GM21576 (cell line): ENCODE data around the gene MTIF3.
"Not testable (repeated sequence)": the region's sequence is repeated elsewhere in the genome, so short reads cannot be mapped to it uniquely, and the experiment has no call there.

Experiments
- ATAC-seq: cut with Tn5 transposase; IDR thresholded peaks from one replicate; pipeline ENCODE4 v1.9.1; 2021; ENCODE audit warnings: mild to moderate bottlenecking, moderate library complexity; ENCODE audit not compliant: unreplicated experiment

The MTIF3 gene

DNA sequence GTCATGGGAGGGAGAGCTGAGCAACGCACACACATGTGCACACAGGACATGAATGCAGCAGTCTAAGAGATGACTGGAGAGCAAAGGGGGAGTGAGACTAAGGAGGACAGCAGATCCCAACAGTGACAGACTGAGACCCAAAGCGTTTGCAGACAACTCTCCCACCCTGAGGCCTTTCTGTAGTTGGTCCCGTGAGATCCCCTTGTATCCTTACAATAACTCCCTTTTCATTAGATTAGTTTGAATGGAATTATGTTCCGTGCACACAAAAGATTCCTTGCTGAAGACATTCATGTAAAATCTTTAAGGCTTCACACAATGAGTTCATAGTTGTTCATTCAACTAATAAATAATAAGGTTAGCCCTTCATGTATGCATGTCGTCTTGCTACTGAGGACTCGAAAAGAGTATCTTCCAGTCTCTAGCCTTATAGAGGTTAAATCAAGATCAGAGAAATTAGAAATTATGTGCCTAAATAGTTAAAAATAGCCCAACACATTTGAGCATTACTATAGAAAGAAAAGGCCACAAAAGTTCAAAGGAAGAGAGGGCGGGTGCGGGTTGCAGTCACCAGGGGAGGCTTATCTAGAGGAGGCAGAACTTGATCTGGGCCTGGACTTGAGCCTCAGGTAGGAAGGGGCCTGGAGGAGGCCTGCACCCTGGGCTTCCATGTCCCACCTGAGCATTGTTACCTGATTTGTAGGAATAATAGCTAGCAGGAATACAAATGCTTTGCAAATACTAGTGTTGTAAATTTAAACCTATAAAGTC is 29.1 kb downstream of the MTIF3 start:
- no peak for ATAC-seq

GRCh38 chr13:27419328-27419727 is 31.0 kb downstream of the MTIF3 start:
- no peak for ATAC-seq

GRCh38 chr13:27415116-27415515 is 35.2 kb downstream of the MTIF3 start:
- ATAC-seq = no peak

DNA sequence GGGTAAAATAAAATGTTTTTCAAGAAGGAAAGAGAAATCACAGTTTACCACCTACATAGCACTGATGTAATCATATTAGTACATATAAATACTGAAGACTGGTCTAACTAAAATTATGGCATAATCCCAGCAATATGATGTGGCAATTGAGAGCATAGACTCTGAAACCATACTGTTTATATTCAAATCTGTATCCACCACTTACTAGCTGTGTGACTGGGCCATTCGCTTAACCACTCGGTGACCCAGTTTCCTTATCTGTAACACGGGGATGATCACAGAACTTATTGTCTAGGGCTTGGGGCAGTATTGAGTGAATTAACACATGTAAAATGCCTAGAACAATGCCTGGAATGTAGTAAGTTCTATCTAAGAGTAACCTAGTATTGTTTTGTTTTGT is 39.0 kb downstream of the MTIF3 start:
- no peak for ATAC-seq

GRCh38 chr13:27409013-27409412 is 41.4 kb downstream of the MTIF3 start:
- no peak for ATAC-seq

GRCh38 chr13:27408074-27408473 is 42.3 kb downstream of the MTIF3 start:
- no peak for ATAC-seq

DNA sequence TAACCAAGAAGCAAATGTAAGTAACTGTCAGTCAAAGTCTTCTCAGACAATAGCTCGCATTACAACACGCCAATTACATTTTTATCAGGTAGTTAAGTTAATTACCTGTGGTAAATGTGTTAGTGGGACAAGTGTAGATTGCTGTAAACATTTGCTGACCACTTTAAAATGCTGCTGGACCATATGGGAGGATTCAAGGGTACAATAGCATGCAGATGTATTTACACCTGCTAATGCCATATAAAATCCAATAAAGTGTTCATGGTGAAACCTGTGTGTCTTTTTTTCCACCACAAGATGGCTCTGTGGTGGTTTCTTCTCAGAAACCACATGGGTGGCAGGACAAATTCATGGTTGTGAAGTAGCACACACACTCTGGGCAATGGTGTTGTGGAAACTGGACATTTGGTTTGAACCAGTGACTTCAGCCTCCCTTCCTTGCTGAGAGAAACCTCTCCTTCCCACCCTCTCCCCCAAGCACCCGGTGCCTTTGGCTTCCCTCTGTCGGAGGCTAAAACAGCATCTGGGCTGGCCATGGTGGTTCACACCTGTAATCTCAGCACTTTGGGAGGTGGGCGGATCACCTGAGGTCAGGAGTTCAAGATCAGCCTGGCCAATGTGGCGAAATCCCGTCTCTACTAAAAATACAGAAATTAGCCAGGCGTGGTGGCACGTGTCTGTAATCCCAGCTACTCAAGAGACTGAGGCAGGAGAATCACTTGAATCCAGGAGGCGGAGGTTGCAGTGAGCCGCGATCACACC is 44.0 kb downstream of the MTIF3 start:
- ATAC-seq = no peak

- ATAC-seq = no peak
These were observed 44.7 kb downstream of the MTIF3 start for GRCh38 chr13:27405546-27406134.

DNA sequence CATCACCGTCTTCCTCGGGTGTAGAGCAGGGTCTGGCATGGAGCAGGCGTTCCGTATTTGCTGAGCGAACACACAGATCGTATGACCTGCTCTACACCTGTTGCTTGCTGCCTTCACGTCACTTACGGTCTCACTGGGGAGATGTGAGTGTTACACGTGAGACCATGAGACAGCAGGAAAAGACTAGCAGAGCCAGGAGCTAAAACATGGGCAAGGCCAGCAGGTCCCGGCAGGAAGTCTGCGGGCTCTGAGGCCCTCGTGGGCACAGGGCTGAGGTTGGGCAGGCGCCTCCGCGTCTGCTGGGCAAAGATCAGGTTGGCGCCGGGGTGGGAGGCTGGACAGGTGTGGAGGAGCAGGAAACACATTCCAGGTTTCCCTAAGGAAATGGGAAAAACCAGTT is 45.7 kb downstream of the MTIF3 start:
- ATAC-seq = no peak

GRCh38 chr13:27403727-27404385 is 46.5 kb downstream of the MTIF3 start:
- no peak for ATAC-seq

DNA sequence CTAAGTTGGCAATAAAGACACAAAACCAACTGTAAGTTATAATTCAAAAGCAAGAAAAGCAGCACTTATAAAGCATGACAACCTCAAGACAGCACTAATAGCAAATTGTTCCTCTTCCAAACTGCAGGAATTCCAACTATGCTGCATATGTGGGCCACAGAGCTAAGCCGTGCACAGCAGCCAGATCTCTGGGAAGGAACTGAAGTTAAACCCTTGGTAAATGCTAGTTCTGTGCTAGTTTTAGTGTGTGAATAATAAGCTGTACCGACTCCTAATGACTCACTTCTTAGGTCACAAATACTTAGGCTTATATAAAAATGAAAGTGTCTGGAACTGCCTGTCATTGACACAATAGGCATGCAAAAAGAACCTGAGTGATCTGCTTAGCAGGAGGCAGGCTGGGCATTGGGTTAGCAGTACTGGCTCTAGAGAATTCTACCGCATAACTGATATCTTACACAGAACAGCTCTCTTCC is 47.1 kb downstream of the MTIF3 start:
- no peak for ATAC-seq

GRCh38 chr13:27401210-27401609 is 49.2 kb downstream of the MTIF3 start:
- no peak for ATAC-seq

DNA sequence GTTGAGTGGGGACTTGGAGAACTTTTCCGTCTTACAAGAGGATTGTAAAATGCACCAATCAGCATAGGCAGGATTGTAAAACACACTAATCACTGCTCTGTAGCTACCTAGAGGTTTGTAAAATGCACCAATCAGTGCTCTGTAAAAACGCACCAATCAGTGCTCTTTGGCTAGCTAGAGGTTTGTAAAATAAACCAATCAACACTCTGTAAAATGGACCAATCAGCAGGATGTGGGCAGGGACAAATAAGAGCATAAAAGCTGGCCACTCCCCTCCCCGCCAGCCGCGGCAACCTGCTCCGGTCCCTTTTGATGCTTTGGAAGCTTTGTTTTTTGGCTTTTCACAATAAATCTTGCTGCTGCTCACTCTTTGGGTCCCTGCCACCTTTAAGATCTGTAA is 50.0 kb downstream of the MTIF3 start:
- ATAC-seq = not testable (repeated sequence)

- ATAC-seq = no peak
These were observed 52.0 kb downstream of the MTIF3 start for GRCh38 chr13:27398360-27398759.

DNA sequence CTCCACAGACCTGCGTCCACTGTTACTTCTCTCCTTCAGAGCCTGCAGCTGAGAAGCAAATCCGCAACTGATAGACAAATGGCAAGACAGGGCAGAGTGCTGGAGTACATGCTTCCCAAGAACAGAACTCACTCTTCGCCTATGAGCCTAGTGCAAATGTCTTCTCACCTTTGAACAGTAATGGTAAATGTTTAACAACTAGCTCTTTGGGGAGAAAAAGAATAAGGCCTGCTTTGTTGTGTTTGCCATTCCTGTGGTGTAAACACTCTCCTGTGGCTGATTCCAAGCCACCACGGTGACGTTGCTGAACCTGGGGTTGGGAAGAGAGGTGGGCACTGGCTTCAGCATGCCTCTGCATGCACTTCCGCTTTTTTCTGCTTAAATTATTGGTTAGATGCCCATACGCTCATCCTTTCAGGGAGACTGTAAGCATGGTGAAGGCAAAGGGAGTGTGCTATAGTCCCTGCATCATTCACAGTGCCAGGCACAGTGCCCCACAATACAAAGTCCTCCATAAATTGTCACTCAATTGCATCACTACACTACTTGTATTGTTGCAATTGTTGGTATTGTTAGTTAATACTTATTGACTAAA is 54.0 kb downstream of the MTIF3 start:
- no peak for ATAC-seq

DNA sequence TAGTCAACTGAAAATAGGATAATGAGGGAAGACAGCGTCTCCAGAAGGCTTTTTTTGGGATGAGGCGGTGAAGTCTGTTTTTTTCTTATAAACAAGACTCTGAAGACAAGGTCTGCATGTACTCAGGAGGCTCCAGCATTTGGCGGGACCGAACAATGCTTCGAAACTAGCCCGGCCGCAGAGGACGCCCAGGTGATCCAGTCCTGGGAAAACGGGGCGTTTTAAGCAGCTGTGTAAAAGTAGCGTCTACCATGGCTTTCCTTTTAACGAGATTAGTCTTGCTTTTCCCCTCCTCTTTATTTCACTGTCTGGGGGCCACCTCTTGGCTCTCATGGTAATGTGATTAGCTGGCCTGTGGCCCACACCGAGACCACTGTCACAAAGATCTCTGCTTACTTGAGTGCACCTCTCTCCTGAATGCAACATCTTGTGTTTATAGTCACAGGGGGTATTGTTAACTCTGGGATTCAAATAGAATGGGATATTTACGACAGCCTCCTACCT is 55.3 kb downstream of the MTIF3 start:
- ATAC-seq = no peak

GRCh38 chr13:27393101-27393500 is 57.3 kb downstream of the MTIF3 start:
- no peak for ATAC-seq

DNA sequence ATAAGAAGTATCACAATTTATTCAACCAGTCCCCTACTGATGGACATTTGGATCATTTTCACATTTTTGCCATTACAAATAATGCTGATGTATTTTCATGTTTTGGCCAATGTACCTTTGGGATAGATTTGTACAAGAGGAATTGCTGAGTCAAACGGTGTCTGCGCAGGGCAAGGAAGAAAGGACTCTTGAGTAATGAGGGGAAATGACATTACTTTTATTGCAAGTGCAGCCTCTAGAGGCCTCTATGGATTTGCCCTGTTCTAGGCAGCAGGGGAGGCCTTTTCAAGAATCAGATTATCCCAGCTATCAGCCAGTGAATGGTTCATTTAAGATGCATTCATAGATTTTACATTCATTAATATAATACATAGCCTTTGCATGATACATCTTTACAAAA is 58.9 kb downstream of the MTIF3 start:
- ATAC-seq = no peak

GRCh38 chr13:27389891-27390290 is 60.5 kb downstream of the MTIF3 start:
- ATAC-seq = no peak

- no peak for ATAC-seq
These were observed 62.1 kb downstream of the MTIF3 start for GRCh38 chr13:27388241-27388640.
